ENCODE data around the gene SLC25A48.

The SLC25A48 gene

DNA sequence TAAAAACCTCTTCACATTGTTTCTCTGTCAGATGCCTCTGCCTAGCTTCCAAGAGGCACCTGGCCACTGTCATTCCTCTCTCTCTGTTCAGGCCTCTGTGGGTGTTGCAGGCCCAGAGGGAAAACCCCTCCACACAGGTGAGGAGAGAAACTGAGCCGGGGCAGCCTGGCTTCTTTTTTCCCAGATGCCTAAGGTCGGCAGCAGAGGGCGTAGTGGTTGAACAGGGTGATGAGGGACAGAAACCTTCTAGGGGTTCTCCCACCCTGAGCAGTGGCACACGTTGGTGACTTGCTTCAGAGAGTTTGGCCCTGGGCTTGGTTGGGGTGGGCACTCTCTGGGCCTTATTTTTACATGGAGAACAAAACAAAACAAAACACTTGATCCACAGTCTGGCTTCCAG, 49.0 kb downstream of the SLC25A48 start:
- DNase-seq (ENCODE audit: low read depth): no peak

DNA sequence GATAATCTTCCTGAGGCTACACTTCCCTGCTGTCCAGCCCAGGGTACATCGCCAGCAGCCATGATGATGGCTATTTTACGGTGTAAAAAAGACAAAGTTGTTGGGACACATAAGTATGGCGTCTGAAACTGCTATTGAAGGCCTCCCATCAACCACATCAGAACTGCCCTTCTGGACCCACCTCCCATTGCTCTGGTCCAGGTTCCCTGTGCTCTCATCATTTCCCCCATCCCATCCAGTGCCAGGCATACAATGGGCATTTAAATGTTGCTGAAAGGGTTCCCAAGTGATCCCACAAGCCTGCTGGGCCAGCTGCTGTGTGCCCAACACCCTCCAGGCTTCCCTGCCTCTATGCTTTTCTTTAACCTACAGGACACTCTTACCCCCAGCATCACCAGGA, 50.6 kb downstream of the SLC25A48 start:
- no peak for DNase-seq (ENCODE audit: low read depth)

DNA sequence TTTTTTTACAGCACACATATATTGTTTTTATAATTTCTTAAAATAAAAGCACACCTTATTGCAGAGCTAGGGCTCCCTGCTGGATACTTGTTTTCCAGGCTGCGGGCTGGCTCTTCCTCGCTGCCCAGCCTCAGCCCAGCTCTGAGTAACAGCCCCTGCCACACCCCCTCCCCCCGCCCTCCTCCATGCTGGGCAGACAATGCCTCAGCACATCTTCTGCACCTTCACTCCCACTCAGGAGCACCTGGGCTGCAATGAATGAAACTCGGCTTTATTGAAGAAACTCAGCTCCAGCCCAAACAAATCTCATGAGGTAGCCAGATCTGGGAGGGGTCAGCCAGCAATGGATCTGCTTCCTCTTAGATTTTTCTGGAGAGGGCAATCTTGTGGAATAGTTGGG, 51.7 kb downstream of the SLC25A48 start:
- DNase-seq (ENCODE audit: low read depth): no peak

DNA sequence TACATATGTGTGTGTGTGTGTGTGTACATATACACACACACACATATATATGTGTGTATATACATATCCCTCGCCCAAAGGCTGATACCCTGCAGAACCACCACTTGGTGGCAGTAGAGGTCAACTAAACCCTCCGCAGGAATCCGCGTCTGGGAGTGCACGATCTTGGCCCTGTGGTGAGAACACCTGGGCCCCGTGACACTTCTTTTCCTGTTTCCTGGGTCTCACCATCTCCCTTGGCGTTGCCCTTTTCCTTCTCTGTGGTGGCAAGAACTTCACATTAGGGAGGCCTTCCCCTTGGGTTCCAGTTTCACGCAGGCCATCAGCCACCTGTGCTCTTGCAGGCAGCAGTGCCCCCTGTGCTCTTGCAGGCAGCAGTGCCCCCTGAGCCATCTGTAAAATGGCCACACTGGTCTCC, 53.0 kb downstream of the SLC25A48 start:
- peak; percentile 32 for DNase-seq (ENCODE audit: low read depth)

DNA sequence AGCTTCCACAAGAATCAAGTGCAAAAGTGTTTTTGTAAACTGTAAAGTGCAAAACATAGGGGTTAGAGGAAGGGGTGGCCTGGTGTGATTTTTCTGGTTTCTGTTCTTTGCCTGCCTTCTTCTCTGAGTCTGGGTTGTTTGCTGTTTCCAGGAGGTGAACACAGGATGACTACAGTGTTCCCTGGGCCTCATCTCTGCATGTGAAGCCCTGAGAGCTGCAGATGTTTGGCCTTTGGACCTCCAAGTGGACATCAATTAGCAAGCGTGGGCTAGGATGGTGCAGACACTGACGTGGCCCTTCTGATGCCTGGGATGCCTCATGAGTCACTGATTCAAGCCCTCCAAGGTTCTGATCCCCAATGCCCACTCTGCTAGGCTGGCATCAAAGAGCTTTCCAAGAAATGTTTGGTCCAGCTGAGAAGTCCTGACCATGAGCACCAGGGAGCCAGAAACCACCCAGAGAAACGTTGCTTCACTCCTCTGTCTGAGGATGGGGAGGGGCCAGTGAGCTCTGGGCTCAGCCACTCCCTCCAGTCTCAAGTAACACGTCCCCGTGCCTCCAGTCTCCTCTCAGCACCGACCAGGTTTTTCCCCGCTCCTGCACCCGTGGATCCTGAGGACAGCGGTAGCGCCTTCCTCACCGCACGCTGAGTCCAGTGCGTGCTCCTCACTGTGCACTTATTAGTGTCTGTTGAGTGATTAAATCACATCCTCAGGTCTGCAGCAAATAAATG, 53.6 kb downstream of the SLC25A48 start:
- DNase-seq (ENCODE audit: low read depth): no peak

DNA sequence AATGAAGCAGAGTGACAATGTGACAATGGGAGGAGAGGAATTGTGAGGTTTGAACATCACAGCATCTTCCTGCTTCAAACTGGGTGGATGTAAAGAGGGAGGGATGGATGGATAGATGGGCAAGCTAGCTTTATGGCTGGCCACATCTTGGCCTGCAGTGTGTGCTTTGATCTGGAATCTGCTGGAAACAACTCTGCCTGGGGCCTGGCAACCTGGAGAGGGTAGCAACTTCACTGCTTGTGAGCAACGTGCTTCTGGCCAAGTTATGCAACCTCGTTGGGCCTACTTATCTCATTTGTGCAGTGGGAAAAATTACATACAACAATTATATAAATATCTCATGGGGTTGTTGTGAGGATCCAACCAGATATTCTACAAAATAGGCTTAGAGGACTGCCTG, 55.8 kb downstream of the SLC25A48 start:
- DNase-seq (ENCODE audit: low read depth): no peak

DNA sequence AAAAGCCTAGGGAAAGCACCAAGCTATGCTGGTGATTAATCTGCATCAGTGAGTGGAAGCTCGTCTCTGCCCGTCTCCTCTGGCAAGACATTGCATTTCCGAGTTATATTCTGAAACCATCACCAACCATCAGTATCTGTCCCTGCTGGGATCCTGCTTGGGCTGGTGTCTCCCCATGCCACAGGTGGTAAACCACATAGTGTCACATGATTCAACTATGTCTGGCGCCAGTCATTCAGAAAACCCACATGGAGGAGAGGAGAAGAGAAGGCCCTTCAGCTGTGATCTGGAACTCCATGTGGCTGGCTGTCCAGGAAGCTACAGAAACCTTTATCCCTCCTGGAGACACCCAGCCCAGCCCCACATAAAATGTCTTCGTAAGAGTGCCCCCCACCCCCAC, 56.4 kb downstream of the SLC25A48 start:
- DNase-seq (ENCODE audit: low read depth): no peak

DNA sequence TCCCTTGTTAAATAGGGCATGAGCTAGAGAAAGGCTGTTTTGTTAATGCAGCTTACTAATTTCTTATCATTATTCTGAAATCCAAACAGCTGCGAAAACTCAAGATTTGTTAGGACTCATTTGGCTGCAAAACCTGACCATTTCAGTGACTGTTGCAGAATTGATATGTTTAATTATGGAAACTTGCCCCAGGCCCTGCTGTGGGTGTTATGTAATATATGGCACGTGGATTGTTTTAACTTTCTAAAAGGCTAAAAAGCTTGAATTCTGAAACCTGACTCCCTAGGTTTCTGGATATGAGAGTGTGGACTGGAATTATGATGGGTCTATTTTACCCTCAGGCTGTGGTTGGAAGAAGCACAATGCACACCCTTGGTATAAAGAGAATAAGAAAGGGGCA, 56.8 kb downstream of the SLC25A48 start:
- no peak for DNase-seq (ENCODE audit: low read depth)

DNA sequence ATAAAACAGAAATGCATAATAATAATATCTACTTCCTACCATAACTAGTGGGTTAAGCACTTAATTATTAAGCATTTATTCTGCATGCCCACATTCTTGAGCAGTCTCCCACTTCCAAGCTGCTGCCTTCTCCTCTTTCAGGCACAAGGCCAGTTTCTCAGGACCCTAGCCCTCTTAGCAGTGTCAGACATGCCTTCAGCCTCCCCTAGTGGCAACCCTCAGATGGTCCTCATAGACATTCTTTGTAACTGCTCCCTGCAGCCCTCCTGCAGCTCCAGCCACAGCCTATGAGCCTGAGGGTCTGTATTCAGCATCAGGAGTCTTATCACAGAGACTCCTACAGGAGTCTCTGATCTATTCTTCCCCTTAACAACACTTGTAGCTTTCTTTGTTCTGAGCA, 57.3 kb downstream of the SLC25A48 start:
- no peak for DNase-seq (ENCODE audit: low read depth)

DNA sequence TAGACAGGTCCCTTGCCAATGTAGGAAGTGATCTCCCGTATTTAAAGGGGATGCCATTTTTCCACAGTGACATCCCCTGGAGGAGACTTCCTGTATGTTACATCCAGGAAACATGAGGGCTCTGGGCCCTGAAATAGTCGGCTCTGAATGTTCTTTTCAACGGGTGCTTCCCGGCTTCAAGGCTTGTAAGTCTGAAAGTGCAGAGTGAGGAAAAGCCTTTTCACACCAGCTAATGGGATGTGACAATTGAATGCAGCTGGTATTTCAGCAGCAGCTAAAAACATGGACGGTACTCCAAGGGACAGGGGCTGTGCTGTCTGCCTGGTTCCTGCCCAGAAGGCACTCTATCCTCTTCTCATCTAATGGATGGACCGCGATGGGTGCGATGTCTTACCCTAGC, 59.8 kb downstream of the SLC25A48 start:
- DNase-seq (ENCODE audit: low read depth): no peak

DNA sequence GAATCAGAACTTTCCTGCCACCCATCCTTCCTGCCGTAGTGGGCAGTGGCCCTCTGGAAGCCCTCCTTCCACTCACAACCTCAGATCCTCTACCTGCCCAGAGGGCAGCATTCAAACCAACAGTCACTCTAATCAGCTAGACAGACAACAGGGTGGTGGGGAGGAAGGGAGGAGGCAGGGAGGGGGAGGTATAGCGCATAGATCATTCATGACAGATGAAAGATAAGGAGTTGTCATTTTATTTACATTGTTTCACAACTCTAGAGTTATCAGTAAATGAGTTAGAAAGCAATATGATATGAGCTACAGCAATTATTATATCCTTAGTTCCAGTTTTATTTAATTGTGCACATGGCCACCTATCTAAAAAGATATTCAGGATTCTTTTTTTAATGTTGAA, 60.3 kb downstream of the SLC25A48 start:
- DNase-seq (ENCODE audit: low read depth): no peak

DNA sequence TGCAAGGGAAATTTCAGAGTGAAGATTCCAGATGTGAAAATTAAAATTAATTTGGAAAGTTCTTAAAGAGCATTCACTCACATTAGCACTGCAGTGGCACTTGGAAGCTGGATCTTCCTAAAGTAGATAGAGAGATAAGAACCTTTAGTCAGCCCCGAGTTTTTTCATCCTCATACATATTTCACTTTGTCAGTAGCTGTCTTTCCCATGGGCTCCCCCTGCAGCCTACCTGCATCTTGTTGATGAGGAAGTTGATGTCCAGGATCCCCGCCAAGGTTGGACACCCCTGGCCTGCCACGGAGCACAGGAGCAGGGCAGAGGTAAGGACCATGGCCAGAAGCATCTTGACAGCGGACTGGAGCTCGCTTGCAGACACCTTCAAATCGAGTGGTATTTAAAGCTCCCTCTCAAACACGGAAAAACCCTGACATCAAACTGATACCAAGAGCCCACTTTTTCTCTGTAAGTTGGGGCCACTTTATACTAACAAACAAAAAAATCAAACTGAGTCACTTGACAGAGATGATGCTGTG, 61.1 kb downstream of the SLC25A48 start, which contains the start of gene IL9:
Gene IL9 (minus strand): TSS at position 368 of the 533 bp plus-strand sequence. CDS start 25 bp downstream, at position 343.
- DNase-seq (ENCODE audit: low read depth): no peak

DNA sequence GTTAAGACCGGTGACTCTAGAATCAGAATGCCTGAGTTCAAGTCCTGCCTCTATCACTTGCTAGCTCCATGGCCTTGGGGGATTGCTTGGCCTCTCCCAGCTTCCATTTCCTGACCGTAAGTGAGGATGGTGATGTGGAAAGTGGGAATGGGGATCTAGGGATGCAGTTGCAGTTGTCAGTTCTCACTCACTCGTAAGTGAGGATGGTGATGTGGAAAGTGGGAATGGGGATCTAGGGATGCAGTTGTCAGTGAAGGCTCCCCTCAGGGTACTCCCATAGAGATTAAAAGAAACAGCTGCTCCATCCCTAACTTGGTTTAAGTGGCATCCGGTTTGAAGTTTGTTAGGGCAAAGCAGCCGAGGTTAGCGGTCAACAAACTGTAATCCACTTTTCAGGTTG, 64.2 kb downstream of the SLC25A48 start:
- DNase-seq (ENCODE audit: low read depth): no peak

DNA sequence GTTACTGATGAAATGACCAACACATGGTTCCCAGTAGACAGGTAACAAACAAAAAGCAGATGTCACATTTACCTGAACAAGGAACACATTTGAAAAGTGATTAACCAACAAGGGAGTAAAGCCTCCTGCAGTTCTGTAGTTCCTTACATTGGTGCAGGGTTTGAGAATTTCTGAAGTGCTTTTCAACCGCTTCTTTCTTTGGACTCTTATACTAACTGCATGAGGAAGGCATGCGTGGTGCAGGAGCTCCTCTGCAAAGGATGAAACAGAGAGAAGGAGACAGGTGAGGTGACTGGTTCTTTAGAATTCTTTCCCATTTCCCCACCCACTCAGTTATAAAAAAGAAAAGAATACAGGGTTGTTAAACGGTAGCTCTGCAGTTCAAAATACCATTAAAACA, 65.8 kb downstream of the SLC25A48 start:
- DNase-seq (ENCODE audit: low read depth): no peak

DNA sequence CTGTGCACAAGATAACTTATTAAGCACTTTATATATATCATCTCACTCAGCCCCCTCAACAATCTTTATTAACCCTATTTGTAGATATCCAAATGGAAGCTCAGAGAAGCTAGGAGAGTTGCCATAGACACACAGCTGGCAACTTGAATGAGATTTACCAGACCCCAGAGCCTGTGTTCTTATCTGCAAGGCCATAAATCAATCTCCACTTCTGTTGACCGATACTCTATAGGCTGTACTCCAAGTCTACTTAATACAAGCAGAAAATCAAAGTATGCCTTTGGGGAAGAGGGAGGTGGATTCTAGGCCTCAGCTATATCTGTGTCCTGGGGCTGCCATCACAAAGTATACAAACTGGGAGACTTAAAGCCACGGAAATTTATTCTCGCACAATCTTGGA, 67.2 kb downstream of the SLC25A48 start:
- DNase-seq (ENCODE audit: low read depth): no peak

DNA sequence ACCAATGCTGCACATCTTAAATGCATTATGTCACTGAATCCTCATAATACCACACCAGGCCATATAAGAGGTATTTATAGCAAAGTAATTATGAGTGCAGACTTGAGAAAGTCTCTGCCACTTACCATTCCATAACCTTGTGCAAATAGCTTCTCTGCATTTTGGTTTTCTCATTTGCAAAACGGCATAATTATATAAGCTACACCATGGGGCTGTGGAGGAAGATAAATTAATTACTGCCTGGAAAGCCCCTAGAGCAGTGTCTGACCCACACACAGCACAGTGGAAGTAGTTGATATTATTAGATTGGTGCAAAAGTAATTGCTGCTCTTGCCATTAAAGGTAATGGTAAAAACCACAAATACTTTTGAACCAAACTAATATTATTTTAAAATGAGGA, 70.7 kb downstream of the SLC25A48 start:
- no peak for DNase-seq (ENCODE audit: low read depth)

DNA sequence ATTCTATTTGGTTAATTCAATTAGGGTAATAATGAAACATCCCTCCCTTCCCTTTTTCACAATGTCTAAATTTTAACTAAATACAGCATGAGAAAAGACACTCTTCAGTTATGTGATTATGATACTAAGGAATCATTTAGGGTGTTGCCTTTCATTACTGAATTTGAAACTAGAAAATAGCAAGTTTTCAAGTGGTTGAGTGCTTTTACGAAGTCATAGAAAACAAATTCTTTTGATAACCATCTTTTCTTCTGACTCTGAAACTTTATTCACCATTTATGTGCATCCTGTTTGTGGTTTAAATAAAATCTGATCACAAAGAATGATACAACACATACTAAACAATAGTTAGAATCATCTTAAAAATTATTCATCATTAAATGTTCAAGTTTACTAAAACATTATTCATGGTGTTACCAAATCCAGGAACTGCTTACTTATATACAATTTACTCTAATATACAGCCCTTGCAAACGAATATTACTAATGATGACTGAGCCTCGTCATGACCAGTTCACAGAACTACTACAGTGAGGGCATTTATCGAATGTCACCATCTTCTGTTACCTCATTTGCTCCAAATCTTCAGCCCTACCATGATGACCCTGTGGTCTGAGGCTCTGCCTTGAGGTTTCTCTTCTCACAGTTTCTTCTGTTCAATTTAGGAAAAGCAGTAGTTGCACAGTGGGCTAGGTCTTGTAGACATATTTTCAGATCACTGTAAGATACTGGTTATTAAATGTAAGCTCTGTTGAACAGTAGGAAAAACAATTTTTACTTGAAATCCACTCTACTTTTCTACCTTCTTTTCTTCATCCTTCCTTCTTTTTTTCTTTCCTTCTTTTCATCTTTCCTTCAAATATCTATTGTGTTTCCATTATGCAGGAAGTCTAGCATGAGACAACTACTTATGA, 79.5 kb downstream of the SLC25A48 start:
- DNase-seq (ENCODE audit: low read depth): no peak

DNA sequence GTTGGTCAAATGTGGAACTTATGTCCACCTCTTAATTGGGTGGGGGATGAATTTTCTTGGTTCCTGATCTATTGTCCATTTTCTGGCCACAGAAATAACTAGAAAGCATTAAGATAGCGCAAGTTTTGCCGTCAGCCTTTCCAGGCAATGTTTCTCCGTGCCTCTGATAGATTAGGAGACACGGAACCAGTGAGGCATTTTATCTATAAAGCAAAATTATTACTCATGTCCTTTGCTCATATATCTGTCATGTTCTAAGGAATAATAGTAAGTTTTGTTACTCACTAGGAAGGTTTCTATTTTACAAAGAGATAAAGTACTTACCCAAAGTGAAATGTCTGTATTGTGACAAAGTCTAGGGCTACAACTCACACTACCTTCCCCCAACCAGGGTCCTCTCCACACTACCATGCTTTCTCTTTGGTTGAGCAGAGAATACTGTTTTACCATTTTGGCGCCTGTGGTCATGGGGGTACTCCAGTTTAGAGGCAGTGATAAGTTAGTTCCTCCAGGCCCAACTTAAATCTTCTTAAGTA, 81.1 kb downstream of the SLC25A48 start:
- no peak for DNase-seq (ENCODE audit: low read depth)

DNA sequence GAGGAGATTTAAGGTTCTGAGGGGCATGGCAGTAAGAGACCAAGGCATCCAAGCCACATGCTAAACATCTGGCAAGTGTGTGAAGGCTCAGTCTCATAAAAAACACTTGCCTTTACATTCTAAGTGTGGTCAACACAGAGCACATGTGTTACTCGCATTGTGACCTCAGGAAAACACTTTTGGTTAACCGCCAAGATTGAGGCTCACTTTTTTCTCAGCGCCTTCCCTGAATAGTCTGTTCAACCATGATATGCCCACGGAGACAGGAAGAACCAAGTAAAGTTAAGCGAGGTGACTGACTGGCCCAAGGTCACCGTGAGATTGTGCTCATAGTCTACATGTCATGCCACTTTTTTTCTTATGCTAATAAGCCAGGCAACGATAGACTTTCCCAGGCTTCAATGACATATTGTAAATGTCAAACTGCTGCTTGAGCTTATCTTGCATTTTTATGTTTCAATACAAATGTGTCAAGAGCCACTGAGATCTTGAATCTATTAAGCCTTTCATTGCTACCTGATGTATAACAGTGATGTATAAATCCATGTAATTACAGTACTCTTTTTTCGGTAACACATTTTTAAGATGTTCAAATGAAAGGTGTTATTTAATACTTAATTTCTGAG, 82.3 kb downstream of the SLC25A48 start:
- DNase-seq (ENCODE audit: low read depth): no peak

DNA sequence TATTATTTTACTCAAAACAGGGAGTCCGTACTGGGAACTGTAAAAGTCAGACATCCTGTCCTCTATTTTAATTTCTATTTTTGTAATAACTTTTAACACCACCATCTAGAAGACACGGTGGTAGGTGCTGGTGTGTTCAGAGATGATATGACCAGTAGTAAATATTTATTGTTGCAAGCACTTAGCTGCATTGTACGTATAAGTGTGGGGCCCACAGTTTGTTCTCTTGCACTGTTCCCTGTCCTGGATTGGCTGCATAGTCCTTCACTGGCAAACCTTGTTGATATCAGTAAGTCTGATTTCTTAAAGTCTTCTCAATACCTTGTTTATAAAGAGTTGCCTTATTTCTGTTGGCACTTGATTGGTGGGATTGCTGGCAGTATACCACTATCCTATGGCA, 85.7 kb downstream of the SLC25A48 start:
- DNase-seq (ENCODE audit: low read depth): no peak

DNA sequence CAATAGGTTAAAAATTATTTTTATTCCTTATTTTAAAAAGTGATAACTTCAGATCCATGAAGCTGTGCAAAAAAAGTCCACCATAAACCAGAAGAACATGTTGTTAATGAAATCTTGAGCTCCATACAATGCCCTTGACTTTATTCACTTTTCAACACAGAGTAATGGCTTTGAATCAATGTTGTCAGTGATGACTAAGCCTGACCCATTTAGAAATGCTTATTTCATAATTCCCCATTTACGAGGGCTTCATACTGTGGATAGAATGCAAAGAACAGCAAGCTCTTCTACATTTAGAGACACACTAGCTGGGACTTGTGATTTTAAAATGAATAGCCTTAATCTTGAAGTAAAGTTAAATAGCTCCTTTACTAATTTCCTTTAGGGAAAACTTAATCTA, 86.9 kb downstream of the SLC25A48 start:
- DNase-seq (ENCODE audit: low read depth): no peak
